ENCODE data around the gene KRTAP5-4.

- TF ChIP-seq, protein P1, sequence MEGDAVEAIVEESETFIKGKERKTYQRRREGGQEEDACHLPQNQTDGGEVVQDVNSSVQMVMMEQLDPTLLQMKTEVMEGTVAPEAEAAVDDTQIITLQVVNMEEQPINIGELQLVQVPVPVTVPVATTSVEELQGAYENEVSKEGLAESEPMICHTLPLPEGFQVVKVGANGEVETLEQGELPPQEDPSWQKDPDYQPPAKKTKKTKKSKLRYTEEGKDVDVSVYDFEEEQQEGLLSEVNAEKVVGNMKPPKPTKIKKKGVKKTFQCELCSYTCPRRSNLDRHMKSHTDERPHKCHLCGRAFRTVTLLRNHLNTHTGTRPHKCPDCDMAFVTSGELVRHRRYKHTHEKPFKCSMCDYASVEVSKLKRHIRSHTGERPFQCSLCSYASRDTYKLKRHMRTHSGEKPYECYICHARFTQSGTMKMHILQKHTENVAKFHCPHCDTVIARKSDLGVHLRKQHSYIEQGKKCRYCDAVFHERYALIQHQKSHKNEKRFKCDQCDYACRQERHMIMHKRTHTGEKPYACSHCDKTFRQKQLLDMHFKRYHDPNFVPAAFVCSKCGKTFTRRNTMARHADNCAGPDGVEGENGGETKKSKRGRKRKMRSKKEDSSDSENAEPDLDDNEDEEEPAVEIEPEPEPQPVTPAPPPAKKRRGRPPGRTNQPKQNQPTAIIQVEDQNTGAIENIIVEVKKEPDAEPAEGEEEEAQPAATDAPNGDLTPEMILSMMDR (conservative IDR thresholded peaks at IDR 0.05 in 1 of 2, IDR thresholded peaks at IDR 0.05 in 1 of 2; ENCODE audit: low read depth in 1 of 2, low read length in 2 of 2): no peak
- no peak for TF ChIP-seq EZH2 (IDR thresholded peaks at IDR 0.05; ENCODE audit: low read length, missing control alignments)
Observed at GRCh38 chr11:1598816-1599215, 23.1 kb downstream of the KRTAP5-4 start.
